ENCODE results near the gene MRPL49.

MRPL49 gene

GRCh38 chr11:65121447-65121864, 665 bp upstream of the MRPL49 start:
- H3K27ac ChIP-seq: peak overlapping the region; percentile 100

DNA sequence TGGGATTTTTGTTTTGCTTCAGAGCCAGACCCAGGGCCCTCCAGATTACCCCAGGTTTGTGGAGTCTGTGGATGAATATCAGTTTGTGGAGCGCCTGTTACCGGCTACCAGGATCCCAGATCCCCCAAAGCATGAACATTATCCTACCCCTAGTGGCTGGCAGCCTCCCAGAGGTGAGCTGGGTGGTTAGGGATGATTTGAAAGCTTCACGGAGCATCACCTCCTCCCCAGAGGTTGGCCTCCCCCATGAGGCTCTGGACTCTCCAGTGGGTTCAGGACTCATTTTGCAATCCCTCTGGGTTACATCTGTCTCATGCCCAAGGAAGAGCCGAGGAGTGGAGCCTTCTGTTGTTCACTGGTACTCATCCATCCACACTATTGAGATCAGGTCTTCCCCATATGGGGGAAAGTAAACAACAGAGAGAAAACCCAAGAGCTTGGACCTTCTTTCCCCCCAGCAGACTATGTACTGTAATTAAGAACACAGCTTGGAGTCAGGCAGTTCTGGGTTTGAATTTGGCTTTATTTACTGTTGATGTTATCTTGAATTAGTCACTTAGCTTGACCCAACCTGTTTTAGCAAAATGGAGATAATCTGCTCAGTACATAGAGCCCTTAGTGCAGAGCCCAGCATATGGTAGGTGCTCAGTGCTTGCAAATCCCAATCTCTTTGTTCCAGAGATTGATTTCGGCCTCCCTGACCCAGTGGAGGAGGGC, 2.5 kb downstream of the MRPL49 start:
- H3K27ac ChIP-seq: peak overlapping the region; percentile 100; the same call in 1 of the 2 replicates
- no peak for TF ChIP-seq CTCF (conservative IDR thresholded peaks at IDR 0.05)

More at GRCh38 chr11:65121447-65121864, 665 bp upstream of the MRPL49 start:
- TF ChIP-seq CTCF (conservative IDR thresholded peaks at IDR 0.05): peak; percentile 12; the same call in 1 of the 2 replicates

DNA sequence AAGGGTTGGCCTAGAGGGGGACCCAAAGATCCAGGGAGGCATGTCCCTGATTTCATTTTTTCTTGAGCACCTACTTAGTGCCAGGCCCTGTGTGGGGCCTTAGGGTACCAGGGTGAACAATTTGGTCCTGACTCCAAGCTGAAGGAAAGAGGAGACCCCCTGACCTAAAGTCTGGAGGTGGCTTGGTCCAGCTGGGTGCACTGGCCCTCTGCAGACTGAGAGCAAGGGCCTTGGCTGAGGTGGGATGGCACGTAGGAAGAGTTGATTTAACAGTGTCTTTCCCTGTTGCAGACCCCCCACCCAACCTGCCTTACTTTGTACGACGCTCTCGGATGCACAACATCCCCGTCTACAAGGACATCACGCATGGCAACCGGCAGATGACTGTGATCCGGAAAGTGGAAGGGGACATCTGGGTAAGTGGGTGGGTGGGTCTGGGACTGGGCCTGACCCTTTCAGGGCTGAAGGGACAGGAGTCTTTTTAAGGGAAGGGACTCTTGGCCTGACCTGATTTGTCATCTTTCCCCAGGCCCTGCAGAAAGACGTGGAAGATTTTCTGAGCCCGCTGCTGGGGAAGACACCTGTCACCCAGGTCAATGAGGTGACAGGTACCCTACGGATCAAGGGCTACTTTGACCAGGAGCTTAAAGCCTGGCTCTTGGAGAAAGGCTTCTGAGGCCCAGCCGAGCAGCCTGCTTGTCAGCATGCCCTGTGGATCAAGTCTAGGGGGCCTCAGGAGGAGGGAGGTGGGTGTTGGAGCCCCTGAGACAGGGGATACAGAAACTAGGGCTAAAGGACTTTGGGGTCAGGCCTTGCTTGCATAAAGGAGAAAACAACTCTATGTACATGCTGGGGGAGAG, 3.3 kb downstream of the MRPL49 start:
- H3K27ac ChIP-seq: peak overlapping the region; percentile 18; the same call in 1 of the 2 replicates

DNA sequence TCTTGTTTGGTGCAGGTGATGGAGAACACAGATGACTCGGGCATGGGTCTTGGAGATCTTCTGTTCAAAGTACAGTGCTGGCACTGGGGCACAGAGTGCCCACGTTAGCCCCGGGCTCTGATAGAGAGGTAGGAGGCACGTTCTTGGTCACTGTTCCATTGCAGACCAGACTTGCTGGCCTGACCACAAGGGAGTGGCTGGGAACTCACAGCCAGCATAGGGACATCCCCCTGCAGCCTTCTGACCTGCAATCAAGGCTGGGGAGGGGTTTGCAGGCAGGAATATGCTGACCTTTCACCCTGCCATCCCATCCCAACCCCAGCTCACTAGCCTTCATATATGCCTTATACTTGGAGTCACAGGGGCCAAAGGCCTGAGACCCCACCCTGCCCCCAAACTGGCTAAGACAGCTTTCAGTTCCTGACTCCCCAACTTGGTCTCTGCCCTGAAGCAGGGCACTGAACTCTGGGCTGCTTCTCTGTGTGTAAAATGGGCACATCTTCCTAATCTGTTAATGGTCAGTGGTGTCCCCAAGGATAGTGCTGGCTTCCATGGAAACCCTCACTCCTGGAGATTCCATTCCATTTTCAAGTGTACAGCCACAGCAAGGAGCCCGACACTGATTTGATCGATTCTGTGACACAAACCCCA, 4.6 kb downstream of the MRPL49 start:
- peak overlapping the region; percentile 18 for H3K27ac ChIP-seq
- no peak for TF ChIP-seq CTCF (conservative IDR thresholded peaks at IDR 0.05)

More for the DNA sequence above, 3.3 kb downstream of the MRPL49 start:
- no peak for TF ChIP-seq CTCF (conservative IDR thresholded peaks at IDR 0.05)

DNA sequence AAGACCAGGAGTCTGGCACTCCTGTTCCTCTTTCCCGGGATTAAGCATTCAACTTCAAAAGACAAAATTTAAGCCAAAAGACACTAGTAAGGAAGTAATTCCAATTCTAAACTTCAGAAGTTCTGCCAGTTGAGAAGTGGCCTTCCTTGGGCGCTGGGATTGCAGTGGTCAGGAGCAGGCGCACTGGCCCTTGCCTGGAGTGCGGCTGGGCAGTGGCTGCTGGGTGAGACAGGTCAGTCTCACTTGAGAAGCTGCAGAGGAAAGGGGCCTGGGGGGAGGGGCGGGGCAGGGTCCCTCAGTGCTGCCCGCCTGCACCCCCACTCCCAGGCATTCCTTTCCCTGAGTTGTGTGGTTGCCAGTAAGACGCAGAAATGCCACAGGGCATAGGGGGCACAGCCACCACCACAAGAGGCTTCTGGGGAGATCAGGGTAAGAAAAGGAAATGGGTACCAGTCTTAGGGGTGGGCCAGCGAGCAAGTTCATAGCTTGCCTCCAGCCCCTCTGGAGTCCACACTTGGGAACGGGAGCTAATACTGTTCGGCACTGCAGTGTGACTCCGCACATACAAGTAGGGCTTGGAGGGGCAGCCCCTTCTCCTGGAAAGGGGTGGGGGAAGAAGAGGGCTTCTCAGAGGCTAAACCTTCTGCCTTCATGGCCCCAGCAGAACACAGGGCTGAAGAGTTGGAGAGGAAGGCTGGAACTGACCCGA, 5.5 kb downstream of the MRPL49 start:
- peak overlapping the region; percentile 18 for H3K27ac ChIP-seq
- TF ChIP-seq CTCF (conservative IDR thresholded peaks at IDR 0.05): no peak

GRCh38 chr11:65128182-65129145, 6.3 kb downstream of the MRPL49 start:
- TF ChIP-seq CTCF (conservative IDR thresholded peaks at IDR 0.05): no peak
- peak overlapping the region; percentile 18 for H3K27ac ChIP-seq

All from VCaP (cell line).